Astrocyte (in vitro differentiated cells and primary cell): ENCODE measurements around the gene KLC3. TPM values are rescaled to one million over a fixed set of nuclear protein-coding genes. Genes with fewer than 3 reads are reported as not detected.

Experiments used
- DNase-seq: peaks from one replicate; pipeline ENCODE4 v3.0.0-alpha.2; 2010; ENCODE audit warnings: low read depth
- FAIRE-seq: peaks from 2 replicates; lab custom pipeline; 2011; peaks lifted over from hg19 to GRCh38; lab: Jason Lieb, UNC
- H2AFZ ChIP-seq: 2 replicates; pipeline ENCODE4 v1.6.0; 2012; ENCODE audit warnings: low read depth, low read length, inconsistent platforms
- H3K27ac ChIP-seq: 2 replicates; pipeline ENCODE4 v1.5.1; 2011; ENCODE audit warnings: low read depth, low read length, inconsistent platforms
- H3K27me3 ChIP-seq: 2 replicates; pipeline ENCODE4 v1.6.0; 2011; ENCODE audit warnings: low read length, inconsistent platforms; ENCODE audit not compliant: insufficient read depth
- H3K36me3 ChIP-seq: 2 replicates; pipeline ENCODE4 v1.5.1; 2011; ENCODE audit warnings: low read length, inconsistent platforms; ENCODE audit not compliant: insufficient read depth
- H3K4me1 ChIP-seq: 2 replicates; pipeline ENCODE4 v1.5.1; 2011; ENCODE audit warnings: low read length, inconsistent platforms; ENCODE audit not compliant: insufficient read depth
- H3K4me2 ChIP-seq: 2 replicates; pipeline ENCODE4 v1.6.0; 2012; ENCODE audit warnings: low read length, inconsistent platforms
- H3K4me3 ChIP-seq: 2 replicates; pipeline ENCODE4 v1.5.1; 2011; ENCODE audit warnings: low read depth, mild to moderate bottlenecking, low read length, inconsistent platforms; ENCODE audit not compliant: insufficient read depth
- H3K79me2 ChIP-seq: 2 replicates; pipeline ENCODE4 v1.6.0; 2012; ENCODE audit warnings: mild to moderate bottlenecking, low read length, inconsistent platforms; ENCODE audit not compliant: insufficient read depth
- H3K9ac ChIP-seq: 2 replicates; pipeline ENCODE4 v1.6.0; 2012; ENCODE audit warnings: mild to moderate bottlenecking, low read length, inconsistent platforms
- H3K9me3 ChIP-seq: 2 replicates; pipeline ENCODE4 v1.5.1; 2012; ENCODE audit warnings: low read depth, mild to moderate bottlenecking, low read length, inconsistent platforms; ENCODE audit not compliant: insufficient read depth
- H4K20me1 ChIP-seq: 2 replicates; pipeline ENCODE4 v1.6.0; 2012; ENCODE audit warnings: low read length, inconsistent platforms; ENCODE audit not compliant: insufficient read depth
- H3K27ac Mint-ChIP-seq: one replicate; pipeline ENCODE4 v1.8.0; 2021; ENCODE audit warnings: mild to moderate bottlenecking, mixed read lengths; ENCODE audit not compliant: unreplicated experiment
- H3K27me3 Mint-ChIP-seq: one replicate; pipeline ENCODE4 v1.8.0; 2021; ENCODE audit warnings: low read depth, mixed read lengths; ENCODE audit not compliant: unreplicated experiment
- H3K36me3 Mint-ChIP-seq: one replicate; pipeline ENCODE4 v1.8.0; 2021; ENCODE audit warnings: low read depth, mixed read lengths; ENCODE audit not compliant: unreplicated experiment
- H3K4me1 Mint-ChIP-seq: one replicate; pipeline ENCODE4 v1.8.0; 2021; ENCODE audit warnings: low read depth, mixed read lengths; ENCODE audit not compliant: unreplicated experiment
- H3K4me3 Mint-ChIP-seq: one replicate; pipeline ENCODE4 v1.8.0; 2021; ENCODE audit warnings: mild to moderate bottlenecking, moderate library complexity, mixed read lengths; ENCODE audit not compliant: unreplicated experiment
- H3K9me3 Mint-ChIP-seq: one replicate; pipeline ENCODE4 v1.8.0; 2021; ENCODE audit warnings: mild to moderate bottlenecking, mixed read lengths; ENCODE audit not compliant: unreplicated experiment
- EZH2 ChIP-seq: IDR thresholded peaks from 2 replicates; pipeline ENCODE4 v1.6.1; 2012; ENCODE audit warnings: mild to moderate bottlenecking, low read length, inconsistent platforms; ENCODE audit not compliant: insufficient read depth
- total RNA-seq: library from RNA; stranded (reverse); gene quantifications from 2 replicates; pipeline ENCODE4 v1.2.1, GENCODE V29; 2021
- TF ChIP-seq, protein P1 (sequence below): IDR thresholded peaks from 2 replicates; pipeline ENCODE4 v1.5.1; 2011; ENCODE audit warnings: low read depth, mild to moderate bottlenecking, inconsistent platforms, low read length, moderate library complexity; ENCODE audit not compliant: insufficient read depth

Gene KLC3
- total RNA-seq, 1 donor from 2014 or later, result 1.2 TPM

DNA sequence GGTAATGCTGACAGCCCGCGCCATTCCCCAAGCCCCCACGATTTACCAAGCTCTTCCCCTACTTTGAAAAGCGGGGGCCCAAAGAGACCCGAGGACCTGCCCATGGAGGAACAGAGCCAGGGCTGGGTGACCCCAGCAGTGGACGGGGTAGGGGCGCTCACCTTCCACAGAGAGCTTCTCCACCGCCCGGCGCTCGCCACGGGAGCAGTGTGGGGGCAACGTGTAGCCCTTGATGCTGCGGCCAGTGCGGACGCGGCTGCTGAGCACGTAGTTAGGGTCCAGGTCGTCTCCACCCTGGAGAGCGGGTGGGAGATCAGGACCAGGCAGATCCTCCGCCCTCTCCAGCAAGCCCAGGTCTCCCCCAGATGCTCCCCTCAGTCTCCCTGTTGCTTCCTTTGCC lies 25.2 kb upstream of the KLC3 start:
- no peaks in the 10 kb centered on the region for H3K4me1 Mint-ChIP-seq
- H3K4me2 ChIP-seq, result no peak overlapping the region
- peaks cover 39% of the 10 kb centered on the region for H3K27me3 Mint-ChIP-seq
- DNase-seq (no peak), FAIRE-seq (no peak)
- peaks cover 6% of the 10 kb centered on the region for H3K27me3 ChIP-seq
- no peaks in the 10 kb centered on the region for H3K36me3 Mint-ChIP-seq
- H3K9me3 Mint-ChIP-seq, result no peaks in the 10 kb centered on the region
- no peak overlapping the region for H2AFZ ChIP-seq
- no peak overlapping the region for H3K4me3 ChIP-seq
- no peaks in the 10 kb centered on the region for H3K36me3 ChIP-seq
- no peaks in the 10 kb centered on the region for H3K4me1 ChIP-seq
- no peaks in the 10 kb centered on the region for H3K79me2 ChIP-seq
- H3K27ac ChIP-seq, result no peak overlapping the region
- H3K4me3 Mint-ChIP-seq, result no peak overlapping the region
- H3K27ac Mint-ChIP-seq, result no peak overlapping the region
- no peaks in the 10 kb centered on the region for H4K20me1 ChIP-seq
- no peak overlapping the region for H3K9ac ChIP-seq
- TF ChIP-seq, protein P1, sequence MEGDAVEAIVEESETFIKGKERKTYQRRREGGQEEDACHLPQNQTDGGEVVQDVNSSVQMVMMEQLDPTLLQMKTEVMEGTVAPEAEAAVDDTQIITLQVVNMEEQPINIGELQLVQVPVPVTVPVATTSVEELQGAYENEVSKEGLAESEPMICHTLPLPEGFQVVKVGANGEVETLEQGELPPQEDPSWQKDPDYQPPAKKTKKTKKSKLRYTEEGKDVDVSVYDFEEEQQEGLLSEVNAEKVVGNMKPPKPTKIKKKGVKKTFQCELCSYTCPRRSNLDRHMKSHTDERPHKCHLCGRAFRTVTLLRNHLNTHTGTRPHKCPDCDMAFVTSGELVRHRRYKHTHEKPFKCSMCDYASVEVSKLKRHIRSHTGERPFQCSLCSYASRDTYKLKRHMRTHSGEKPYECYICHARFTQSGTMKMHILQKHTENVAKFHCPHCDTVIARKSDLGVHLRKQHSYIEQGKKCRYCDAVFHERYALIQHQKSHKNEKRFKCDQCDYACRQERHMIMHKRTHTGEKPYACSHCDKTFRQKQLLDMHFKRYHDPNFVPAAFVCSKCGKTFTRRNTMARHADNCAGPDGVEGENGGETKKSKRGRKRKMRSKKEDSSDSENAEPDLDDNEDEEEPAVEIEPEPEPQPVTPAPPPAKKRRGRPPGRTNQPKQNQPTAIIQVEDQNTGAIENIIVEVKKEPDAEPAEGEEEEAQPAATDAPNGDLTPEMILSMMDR, result no peak
- TF ChIP-seq EZH2, result no peak
- H3K9me3 ChIP-seq, result no peaks in the 10 kb centered on the region

DNA sequence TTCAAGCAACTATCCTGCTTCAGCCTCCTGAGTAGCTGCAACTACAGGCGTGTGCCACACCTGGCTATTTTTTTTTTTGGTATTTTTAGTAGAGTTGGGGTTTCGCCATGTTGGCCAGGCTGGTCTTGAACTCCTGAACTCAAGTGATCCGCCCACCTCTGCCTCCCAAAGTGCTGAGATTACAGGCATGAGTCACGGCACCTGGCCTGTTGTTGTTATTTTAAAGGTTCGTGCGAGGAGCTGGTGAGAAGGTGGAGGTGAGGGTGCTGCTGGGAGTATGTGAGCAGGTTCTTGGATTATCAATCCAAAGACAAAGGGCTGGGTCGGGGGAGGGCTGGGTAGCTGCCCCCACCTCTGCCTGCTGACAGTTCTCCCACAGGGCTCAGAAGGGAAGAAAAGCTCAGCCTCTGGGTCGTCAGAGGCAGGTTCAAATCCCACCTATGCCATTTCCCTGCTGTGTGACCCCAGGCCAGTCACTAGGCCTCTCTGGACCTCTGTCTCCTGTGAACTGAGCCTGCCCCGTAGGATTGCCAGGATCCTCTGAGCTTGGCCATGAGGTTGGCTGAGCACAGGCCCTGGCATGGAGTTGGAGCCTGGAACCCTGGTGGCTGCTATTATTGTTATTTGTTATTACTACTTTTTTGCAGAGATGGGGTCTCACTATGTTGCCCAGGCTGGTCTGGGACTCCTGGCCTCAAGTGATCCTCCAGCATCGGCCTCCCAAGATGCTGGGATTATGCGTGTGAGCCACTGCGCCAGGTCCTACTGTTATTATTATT lies 19.4 kb upstream of the KLC3 start:
- no peak for DNase-seq
- no peak overlapping the region for H3K27ac ChIP-seq
- peaks cover 10% of the 10 kb centered on the region for H3K27me3 ChIP-seq
- TF ChIP-seq, protein P1, result no peak
- no peak for TF ChIP-seq EZH2
- Mint-ChIP-seq H3K9me3 (no peaks in the 10 kb centered on the region), H3K4me1 (peaks cover under 1% of the 10 kb centered on the region), H3K4me3 (no peak overlapping the region), H3K36me3 (no peaks in the 10 kb centered on the region), H3K27ac (no peak overlapping the region), H3K27me3 (peaks cover 29% of the 10 kb centered on the region)
- H4K20me1 ChIP-seq, result no peaks in the 10 kb centered on the region
- H3K36me3 ChIP-seq, result no peaks in the 10 kb centered on the region
- H3K4me3 ChIP-seq, result no peak overlapping the region
- peaks cover 4% of the 10 kb centered on the region for H3K4me1 ChIP-seq
- no peaks in the 10 kb centered on the region for H3K9me3 ChIP-seq
- no peak for FAIRE-seq
- no peak overlapping the region for H3K4me2 ChIP-seq
- no peak overlapping the region for H2AFZ ChIP-seq
- H3K9ac ChIP-seq, result no peak overlapping the region
- no peaks in the 10 kb centered on the region for H3K79me2 ChIP-seq

DNA sequence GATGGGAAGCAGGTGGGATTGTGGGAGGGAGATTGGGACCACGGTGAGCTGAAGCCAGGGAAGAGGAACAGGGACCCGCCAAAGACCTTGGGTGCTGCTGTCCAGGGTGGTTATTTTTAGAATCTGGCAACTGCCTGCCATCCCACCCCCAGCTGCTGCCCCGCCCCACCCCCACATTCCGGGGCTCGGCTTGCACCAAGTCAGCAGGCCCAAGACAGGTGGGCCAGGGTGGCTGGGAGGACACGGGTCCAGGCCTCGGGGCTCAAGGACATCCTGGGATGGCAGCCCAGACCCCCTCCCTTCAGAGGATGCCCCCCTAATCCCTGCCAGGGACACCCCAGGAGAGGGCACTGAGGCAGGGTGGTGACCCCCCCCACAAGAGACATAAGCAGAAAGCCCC lies 18.7 kb upstream of the KLC3 start:
- no peak overlapping the region for H3K27ac Mint-ChIP-seq
- H3K79me2 ChIP-seq, result no peaks in the 10 kb centered on the region
- H3K27ac ChIP-seq, result no peak overlapping the region
- FAIRE-seq (no peak), DNase-seq (no peak)
- peaks cover 7% of the 10 kb centered on the region for H3K4me1 ChIP-seq
- H3K27me3 Mint-ChIP-seq, result peaks cover 24% of the 10 kb centered on the region
- no peaks in the 10 kb centered on the region for H3K9me3 ChIP-seq
- H4K20me1 ChIP-seq, result no peaks in the 10 kb centered on the region
- H3K4me3 ChIP-seq, result no peak overlapping the region
- H3K4me2 ChIP-seq, result no peak overlapping the region
- no peak for TF ChIP-seq EZH2
- TF ChIP-seq, protein P1, result no peak
- H3K4me1 Mint-ChIP-seq, result peaks cover 2% of the 10 kb centered on the region
- no peaks in the 10 kb centered on the region for H3K9me3 Mint-ChIP-seq
- no peak overlapping the region for H3K9ac ChIP-seq
- H3K36me3 Mint-ChIP-seq, result no peaks in the 10 kb centered on the region
- no peak overlapping the region for H2AFZ ChIP-seq
- no peaks in the 10 kb centered on the region for H3K36me3 ChIP-seq
- H3K27me3 ChIP-seq, result peaks cover 7% of the 10 kb centered on the region
- H3K4me3 Mint-ChIP-seq, result no peak overlapping the region
